Measurements from ENCODE around the gene MYO1D. TPM values are rescaled to one million over a fixed set of nuclear protein-coding genes. Genes with fewer than 3 reads are reported as not detected.
A peak's percentile ranks its signal among the peaks of the same experiment; 100 is the strongest.

The MYO1D gene
- total RNA-seq, 2 experiments from 2014 or later = 2.2 to 2.3 TPM

DNA sequence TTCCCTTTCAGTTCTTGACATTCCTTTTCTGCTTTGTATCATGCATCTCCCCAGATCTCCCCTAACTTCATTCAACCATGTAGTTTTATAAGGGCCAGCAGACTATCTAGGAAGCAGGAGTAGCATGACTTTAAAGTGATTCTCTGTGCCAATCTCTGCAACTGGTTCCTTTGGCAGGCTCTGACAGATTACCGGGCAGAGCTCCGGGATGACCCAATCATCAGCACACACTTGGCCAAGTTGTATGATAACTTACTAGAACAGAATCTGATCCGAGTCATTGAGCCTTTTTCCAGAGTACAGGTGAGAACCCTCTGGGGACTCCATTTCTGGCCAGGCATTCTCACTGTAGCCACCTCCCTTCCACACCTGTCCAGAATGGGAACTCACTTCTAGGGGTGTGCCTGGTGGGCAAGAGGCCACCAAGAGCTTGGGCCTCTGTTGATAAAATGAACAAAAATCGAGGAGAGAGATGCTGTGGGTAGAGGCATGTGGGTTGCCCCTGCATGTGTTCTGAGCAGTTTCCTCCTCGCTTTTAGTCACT is 397.8 kb downstream of the MYO1D start:
- ATAC-seq (no peak), DNase-seq (no peak)
- Mint-ChIP-seq H3K27ac (peak overlapping the region; percentile 2), H3K36me3 (ENCODE audit: low read depth) (peaks cover 69% of the 10 kb centered on the region), H3K4me1 (ENCODE audit: low read depth) (peaks cover 6% of the 10 kb centered on the region), H3K9me3 (ENCODE audit: insufficient read depth) (no peaks in the 10 kb centered on the region), H3K27me3 (ENCODE audit: low read depth) (no peaks in the 10 kb centered on the region), H3K4me3 (no peak overlapping the region)
- POLR2A ChIA-PET = no interaction called here
- CTCF ChIA-PET = interaction anchor here (1.2 to 9.1 kb wide), 2 partner anchors 16 to 17 kb away, joined by 8 to 87 read pairs; no protein-coding TSS in a partner anchor

DNA sequence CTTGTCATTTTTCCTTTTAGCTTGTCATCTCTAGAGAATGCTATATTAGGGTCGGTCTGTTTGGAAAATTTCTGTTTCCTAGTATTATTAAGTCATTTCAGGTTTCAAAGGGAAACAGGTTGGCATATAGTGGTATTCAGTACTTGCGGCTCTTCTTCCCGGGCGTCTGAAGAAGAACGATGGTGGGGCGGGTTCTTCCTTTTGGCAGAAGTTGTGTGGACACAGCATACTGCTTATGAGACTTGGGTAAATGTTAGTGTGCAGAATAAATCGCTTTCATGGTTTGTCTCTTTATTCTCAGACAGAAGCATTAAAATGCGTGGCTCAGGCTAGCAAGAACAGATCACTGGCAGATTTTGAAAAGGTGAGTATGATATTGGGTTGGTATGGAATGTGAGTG is 399.7 kb downstream of the MYO1D start:
- ChIA-PET POLR2A (interaction anchor here (0.6 kb wide), 1 partner anchor 92 kb away, joined by 3 read pairs; no protein-coding TSS in a partner anchor), CTCF (interaction anchor here (2.0 kb wide), 1 partner anchor 14 kb away, joined by 16 read pairs; no protein-coding TSS in a partner anchor)
- ATAC-seq (no peak), DNase-seq (no peak)
- H3K4me3 Mint-ChIP-seq = no peak overlapping the region
- peaks cover 75% of the 10 kb centered on the region for H3K36me3 Mint-ChIP-seq (ENCODE audit: low read depth)
- H3K27ac Mint-ChIP-seq = no peak overlapping the region
- H3K9me3 Mint-ChIP-seq (ENCODE audit: insufficient read depth) = no peaks in the 10 kb centered on the region
- peaks cover 4% of the 10 kb centered on the region for H3K4me1 Mint-ChIP-seq (ENCODE audit: low read depth)
- H3K27me3 Mint-ChIP-seq (ENCODE audit: low read depth) = no peaks in the 10 kb centered on the region

DNA sequence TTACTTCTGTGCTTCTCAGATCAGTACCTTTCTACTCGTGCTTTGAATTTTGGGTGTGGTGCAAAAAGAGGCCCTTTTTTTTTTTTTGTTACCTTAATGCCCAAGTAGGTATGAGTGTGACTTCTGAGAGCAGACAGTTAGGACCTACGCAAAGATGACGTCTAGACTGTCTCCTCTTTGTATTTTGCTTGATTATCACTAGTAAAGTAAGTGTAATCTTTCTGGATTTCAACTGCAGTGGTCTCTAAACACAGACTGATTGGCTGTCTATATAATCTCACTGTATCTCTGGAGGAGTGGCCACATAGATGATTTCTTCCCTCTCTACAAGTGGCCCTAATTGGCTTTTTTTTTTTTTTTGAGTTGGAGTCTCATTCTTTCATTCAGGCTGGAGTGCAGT is 401.7 kb downstream of the MYO1D start:
- H3K4me3 Mint-ChIP-seq = no peak overlapping the region
- ChIA-PET POLR2A (no interaction called here), CTCF (interaction anchor here (2.0 kb wide), 1 partner anchor 12 kb away, joined by 16 read pairs; no protein-coding TSS in a partner anchor)
- no peak for DNase-seq
- H3K4me1 Mint-ChIP-seq (ENCODE audit: low read depth) = no peaks in the 10 kb centered on the region
- H3K27me3 Mint-ChIP-seq (ENCODE audit: low read depth) = no peaks in the 10 kb centered on the region
- H3K27ac Mint-ChIP-seq = no peak overlapping the region
- peaks cover 76% of the 10 kb centered on the region for H3K36me3 Mint-ChIP-seq (ENCODE audit: low read depth)
- no peaks in the 10 kb centered on the region for H3K9me3 Mint-ChIP-seq (ENCODE audit: insufficient read depth)
- no peak for ATAC-seq

DNA sequence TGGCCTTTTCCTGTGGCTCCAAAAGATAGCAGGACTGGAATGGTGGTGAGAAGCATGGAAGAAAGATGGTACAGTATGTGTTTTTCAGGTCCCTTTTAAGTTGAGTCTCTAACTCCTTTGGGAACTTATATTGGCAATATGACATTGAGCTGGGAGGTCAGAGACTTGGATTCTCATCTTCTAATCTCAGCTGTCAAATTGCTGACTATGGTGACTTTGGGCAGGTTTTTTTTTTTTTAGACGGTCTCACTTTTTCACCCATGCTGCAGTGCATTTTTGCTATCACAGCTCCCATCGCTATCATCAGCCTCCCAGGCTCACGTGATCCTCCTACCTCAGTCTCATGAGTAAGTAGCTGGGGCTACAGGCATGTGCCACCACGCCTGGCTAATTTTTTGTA is 405.3 kb downstream of the MYO1D start:
- Mint-ChIP-seq H3K4me1 (ENCODE audit: low read depth) (no peaks in the 10 kb centered on the region), H3K27ac (no peak overlapping the region), H3K9me3 (ENCODE audit: insufficient read depth) (no peaks in the 10 kb centered on the region), H3K36me3 (ENCODE audit: low read depth) (peaks cover 71% of the 10 kb centered on the region), H3K4me3 (no peak overlapping the region), H3K27me3 (ENCODE audit: low read depth) (no peaks in the 10 kb centered on the region)
- ChIA-PET POLR2A (no interaction called here), CTCF (interaction anchor here (0.9 to 5.6 kb wide), 3 partner anchors 10 to 27 kb away, joined by 4 to 54 read pairs (median 12); partner anchors contain the start of gene PSMD11)
- no peak for DNase-seq
- no peak for ATAC-seq

DNA sequence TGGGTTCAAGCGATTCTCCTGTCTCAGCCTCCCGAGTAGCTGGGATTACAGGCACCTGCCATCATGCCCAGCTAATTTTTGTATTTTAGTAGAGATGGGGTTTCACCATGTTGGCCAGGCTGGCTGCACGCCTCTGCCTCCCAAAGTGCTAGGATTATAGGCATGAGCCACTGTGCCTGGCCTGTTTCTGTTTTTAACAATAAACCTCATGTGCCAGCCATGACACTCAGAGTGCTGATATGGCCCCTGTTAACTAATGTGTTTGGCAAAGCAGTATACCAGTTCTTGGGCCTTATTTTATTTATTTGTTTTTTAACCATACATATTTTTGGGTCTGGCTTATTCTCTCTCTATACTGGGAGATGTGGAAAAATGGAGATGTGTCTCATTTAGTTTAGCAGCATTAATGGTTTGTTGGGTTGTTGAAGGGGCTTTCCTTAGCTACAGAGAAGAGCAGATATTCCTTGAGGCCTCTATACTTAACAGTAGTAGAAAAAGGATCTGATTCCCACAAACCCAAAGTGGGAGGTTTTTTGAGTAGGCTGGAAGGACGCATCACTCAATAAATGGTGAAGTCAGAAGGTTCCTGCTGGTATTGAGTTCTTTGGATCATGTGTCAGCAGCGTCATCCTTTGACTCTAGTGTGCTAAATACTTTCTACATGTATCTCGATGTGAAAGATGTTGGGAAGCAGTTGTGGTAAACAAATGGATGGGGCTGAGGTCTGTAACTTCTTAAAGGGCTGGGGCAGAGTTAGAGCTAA is 406.3 kb downstream of the MYO1D start:
- Mint-ChIP-seq H3K9me3 (ENCODE audit: insufficient read depth) (no peaks in the 10 kb centered on the region), H3K36me3 (ENCODE audit: low read depth) (peaks cover 72% of the 10 kb centered on the region), H3K4me1 (ENCODE audit: low read depth) (no peaks in the 10 kb centered on the region), H3K4me3 (no peak overlapping the region), H3K27me3 (ENCODE audit: low read depth) (no peaks in the 10 kb centered on the region), H3K27ac (no peak overlapping the region)
- DNase-seq (no peak), ATAC-seq (no peak)
- CTCF ChIA-PET = interaction anchor here (2.2 to 5.6 kb wide), 2 partner anchors 8 to 13 kb away, joined by 12 to 54 read pairs; no protein-coding TSS in a partner anchor
- POLR2A ChIA-PET = no interaction called here

DNA sequence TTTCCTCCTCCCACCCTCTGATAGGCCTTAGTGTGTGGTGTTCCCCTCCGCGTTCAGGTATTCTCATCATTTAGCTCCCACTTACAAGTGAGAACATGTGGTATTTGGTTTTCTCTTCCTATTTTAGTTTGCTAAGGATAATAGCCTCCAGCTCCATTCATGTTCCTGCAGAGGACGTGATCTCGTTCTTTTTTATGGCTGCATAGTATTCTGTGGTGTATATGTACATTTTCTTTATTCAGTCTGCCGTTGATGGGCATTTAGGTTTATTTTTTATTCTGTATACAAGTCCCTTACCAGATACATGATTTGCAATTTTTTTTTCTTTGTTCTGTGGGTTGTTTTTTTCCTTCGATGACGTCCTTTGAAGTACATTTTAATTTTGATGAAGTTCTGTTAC is 409.0 kb downstream of the MYO1D start:
- Mint-ChIP-seq H3K27ac (peak overlapping the region; percentile 27), H3K9me3 (ENCODE audit: insufficient read depth) (no peaks in the 10 kb centered on the region), H3K27me3 (ENCODE audit: low read depth) (no peaks in the 10 kb centered on the region), H3K36me3 (ENCODE audit: low read depth) (peaks cover 54% of the 10 kb centered on the region), H3K4me3 (no peak overlapping the region), H3K4me1 (ENCODE audit: low read depth) (no peaks in the 10 kb centered on the region)
- DNase-seq (no peak), ATAC-seq (no peak)
- POLR2A ChIA-PET = no interaction called here
- CTCF ChIA-PET = interaction anchor here (1.1 kb wide), 1 partner anchor 263 kb away, joined by 3 read pairs; no protein-coding TSS in a partner anchor

DNA sequence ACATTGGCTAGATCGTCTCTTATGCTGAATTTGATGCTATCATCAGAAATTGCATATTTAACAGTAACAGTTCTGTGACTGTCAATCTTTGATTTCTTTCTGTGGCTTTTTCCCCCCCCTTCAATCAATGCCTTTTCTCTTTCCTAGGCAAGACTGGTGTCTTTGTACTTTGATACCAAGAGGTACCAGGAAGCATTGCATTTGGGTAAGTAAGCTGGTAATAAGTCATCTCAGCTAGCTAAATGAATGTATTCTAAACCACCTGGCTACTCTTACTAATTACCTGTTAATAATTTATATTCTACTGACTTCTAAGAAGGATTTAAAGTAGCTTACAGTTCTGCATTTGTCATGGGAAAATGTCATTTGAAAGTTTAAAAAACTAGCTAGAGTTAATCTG is 412.6 kb downstream of the MYO1D start:
- Mint-ChIP-seq H3K27me3 (ENCODE audit: low read depth) (no peaks in the 10 kb centered on the region), H3K36me3 (ENCODE audit: low read depth) (peaks cover 57% of the 10 kb centered on the region), H3K27ac (peak overlapping the region; percentile 34), H3K4me3 (no peak overlapping the region), H3K4me1 (ENCODE audit: low read depth) (peaks cover 10% of the 10 kb centered on the region), H3K9me3 (ENCODE audit: insufficient read depth) (no peaks in the 10 kb centered on the region)
- POLR2A ChIA-PET = interaction anchor here (1.0 kb wide), 1 partner anchor 10 kb away, joined by 3 read pairs; no protein-coding TSS in a partner anchor
- CTCF ChIA-PET = interaction anchor here (0.8 to 5.6 kb wide), 7 partner anchors 12 to 295 kb away, joined by 3 to 102 read pairs (median 16); partner anchors contain the start of genes CDK5R1 and PSMD11
- DNase-seq (no peak), ATAC-seq (no peak)

DNA sequence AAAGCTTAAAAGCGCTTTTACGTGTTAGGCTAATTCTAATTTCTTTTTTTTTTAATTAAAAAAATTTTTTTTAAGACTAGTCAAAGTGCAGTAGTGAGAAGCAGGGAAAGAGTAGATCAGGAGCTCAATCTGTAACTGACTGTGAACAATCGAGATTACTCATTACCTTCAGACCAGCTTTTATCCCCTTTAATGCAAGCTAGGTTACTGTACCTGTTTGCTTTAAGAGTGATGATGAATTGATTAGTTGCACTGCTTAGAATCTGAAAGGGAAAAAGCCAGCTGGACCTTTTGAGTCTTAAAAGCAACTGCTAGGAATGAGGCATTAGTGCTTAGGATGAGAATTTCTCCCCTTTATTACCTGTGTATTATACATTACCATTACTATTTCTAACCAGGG is 413.6 kb downstream of the MYO1D start:
- Mint-ChIP-seq H3K27me3 (ENCODE audit: low read depth) (no peaks in the 10 kb centered on the region), H3K36me3 (ENCODE audit: low read depth) (peaks cover 56% of the 10 kb centered on the region), H3K9me3 (ENCODE audit: insufficient read depth) (no peaks in the 10 kb centered on the region), H3K4me3 (no peak overlapping the region), H3K4me1 (ENCODE audit: low read depth) (peaks cover 15% of the 10 kb centered on the region), H3K27ac (no peak overlapping the region)
- no peak for ATAC-seq
- POLR2A ChIA-PET = interaction anchor here (0.6 kb wide), 1 partner anchor 64 kb away, joined by 3 read pairs; no protein-coding TSS in a partner anchor
- no peak for DNase-seq
- CTCF ChIA-PET = interaction anchor here (0.9 to 5.6 kb wide), 29 partner anchors 9 to 297 kb away, joined by 3 to 102 read pairs (median 9); partner anchors contain the start of genes CDK5R1 and PSMD11

DNA sequence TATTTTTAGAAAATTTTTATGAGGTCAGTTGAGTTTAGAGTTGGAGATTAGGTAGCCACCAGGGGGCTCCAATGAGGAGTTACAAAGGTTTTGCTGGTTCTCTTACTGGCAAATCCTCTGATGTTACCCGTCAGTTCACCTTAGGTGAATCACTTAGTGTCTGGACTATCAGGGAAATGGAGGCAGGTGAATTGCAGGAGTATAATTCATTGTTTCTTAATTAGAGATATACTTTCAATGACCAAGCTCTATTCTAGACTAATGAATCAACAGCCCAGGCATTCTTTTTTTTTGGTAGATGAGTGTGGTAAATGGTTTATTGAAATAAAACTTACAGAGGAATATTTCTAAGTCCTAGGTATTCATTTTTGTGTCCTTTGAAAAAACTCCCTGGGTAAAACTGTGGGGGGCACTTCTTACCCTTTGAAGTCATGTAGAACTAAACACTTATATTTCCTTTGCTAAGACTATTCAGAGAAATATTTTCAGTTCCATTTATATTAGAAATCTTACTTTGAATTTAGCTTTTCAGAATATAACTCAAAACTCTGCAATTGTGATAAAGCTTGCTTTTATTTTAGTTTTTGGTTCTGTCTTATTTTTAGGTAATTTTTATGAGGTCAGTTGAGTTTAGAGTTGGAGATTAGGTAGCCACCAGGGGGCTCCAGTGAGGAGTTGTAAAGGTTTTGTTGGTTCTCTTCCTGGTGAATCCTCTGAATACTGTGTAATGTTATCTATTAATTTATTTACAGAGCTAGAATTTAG is 414.9 kb downstream of the MYO1D start:
- Mint-ChIP-seq H3K27me3 (ENCODE audit: low read depth) (no peaks in the 10 kb centered on the region), H3K4me3 (no peak overlapping the region), H3K4me1 (ENCODE audit: low read depth) (peaks cover 26% of the 10 kb centered on the region), H3K27ac (no peak overlapping the region), H3K36me3 (ENCODE audit: low read depth) (peaks cover 58% of the 10 kb centered on the region), H3K9me3 (ENCODE audit: insufficient read depth) (no peaks in the 10 kb centered on the region)
- ChIA-PET POLR2A (interaction anchor here (1.2 kb wide), 1 partner anchor 17 kb away, joined by 4 read pairs; the partner anchor contains the start of gene PSMD11), CTCF (interaction anchor here (0.6 to 5.6 kb wide), 69 partner anchors 8 to 480 kb away, joined by 3 to 102 read pairs (median 5); partner anchors contain the start of genes CDK5R1, MYO1D and PSMD11)
- peak; percentile 86 for ATAC-seq
- peak; percentile 83 for DNase-seq

DNA sequence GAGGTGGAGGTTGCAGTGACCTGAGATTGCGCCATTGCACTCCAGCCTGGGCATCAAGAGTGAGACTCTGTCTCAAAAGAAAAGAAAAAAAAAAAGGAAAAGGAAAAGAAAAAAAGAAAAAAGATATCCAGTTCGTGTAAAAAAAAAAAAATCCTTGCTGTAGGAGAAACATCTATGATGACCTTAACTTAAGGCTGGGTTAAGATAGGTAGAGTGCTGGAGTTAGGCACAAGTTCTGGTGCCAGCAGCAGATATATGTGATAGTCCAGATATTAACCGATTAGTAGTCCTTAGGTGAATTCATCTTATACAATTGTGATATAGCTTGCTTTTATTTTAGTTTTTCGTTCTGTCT is 415.4 kb downstream of the MYO1D start:
- Mint-ChIP-seq H3K36me3 (ENCODE audit: low read depth) (peaks cover 59% of the 10 kb centered on the region), H3K4me3 (no peak overlapping the region), H3K27ac (no peak overlapping the region), H3K9me3 (ENCODE audit: insufficient read depth) (no peaks in the 10 kb centered on the region), H3K27me3 (ENCODE audit: low read depth) (no peaks in the 10 kb centered on the region), H3K4me1 (ENCODE audit: low read depth) (peaks cover 27% of the 10 kb centered on the region)
- peak; percentile 38 for ATAC-seq
- ChIA-PET CTCF (interaction anchor here (0.6 to 5.6 kb wide), 54 partner anchors 8 to 480 kb away, joined by 3 to 102 read pairs (median 6); partner anchors contain the start of genes CDK5R1, MYO1D and PSMD11), POLR2A (interaction anchor here (1.2 kb wide), 1 partner anchor 17 kb away, joined by 4 read pairs; the partner anchor contains the start of gene PSMD11)
- no peak for DNase-seq

DNA sequence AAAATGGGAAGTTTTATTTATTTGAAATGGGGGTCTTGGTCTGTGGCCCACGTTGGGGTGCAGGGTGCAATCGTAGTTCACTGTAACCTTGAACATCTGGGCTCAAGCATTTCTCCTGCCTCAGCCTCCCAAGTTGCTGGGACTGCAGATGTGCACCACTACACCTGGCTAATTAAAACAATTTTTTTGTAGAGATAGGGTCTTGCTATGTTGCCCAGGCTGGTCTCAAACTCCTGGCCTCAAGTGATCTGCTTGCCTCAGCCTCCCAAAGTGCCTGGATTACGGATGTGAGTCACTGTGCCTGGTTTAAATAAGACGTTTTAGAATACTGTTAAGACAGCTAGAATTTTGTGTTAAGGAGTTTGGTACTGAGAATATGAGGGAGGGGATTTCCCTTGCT is 416.9 kb downstream of the MYO1D start:
- POLR2A ChIA-PET = no interaction called here
- H3K9me3 Mint-ChIP-seq (ENCODE audit: insufficient read depth) = no peaks in the 10 kb centered on the region

More for the DNA sequence above, 416.9 kb downstream of the MYO1D start:
- DNase-seq (no peak), ATAC-seq (no peak)
- Mint-ChIP-seq H3K4me1 (ENCODE audit: low read depth) (peaks cover 29% of the 10 kb centered on the region), H3K36me3 (ENCODE audit: low read depth) (peaks cover 60% of the 10 kb centered on the region), H3K4me3 (no peak overlapping the region), H3K27ac (no peak overlapping the region), H3K27me3 (ENCODE audit: low read depth) (no peaks in the 10 kb centered on the region)
- CTCF ChIA-PET = interaction anchor here (1.0 to 5.6 kb wide), 3 partner anchors 12 to 199 kb away, joined by 3 to 102 read pairs (median 54); partner anchors contain the start of gene PSMD11

Measured in activated CD8-positive, alpha-beta T cell treated with anti-CD3 and anti-CD28 coated beads, Interleukin-2, amount 10 ng/mL, durations not matched to agents 7 days and 5 days (primary cell).